NT2/D1 (cell line): Measurements from ENCODE around the gene CEP70.

Experiments used
- YY1 ChIP-seq: IDR thresholded peaks from 2 replicates; pipeline ENCODE4 v1.6.1; 2011; ENCODE audit not compliant: insufficient read length, insufficient read depth
- ZNF274 ChIP-seq: IDR thresholded peaks from 2 replicates; pipeline ENCODE4 v1.6.1; 2011; ENCODE audit warnings: mild to moderate bottlenecking, low read depth, low read length

GRCh38 chr3:138497851-138498250 is 96.2 kb downstream of the CEP70 start:
- TF ChIP-seq ZNF274 (no peak), YY1 (no peak)
